GM19467 (cell line): ENCODE data around the gene HPGDS.
"Not testable (repeated sequence)": the region's sequence is repeated elsewhere in the genome, so short reads cannot be mapped to it uniquely, and the experiment has no call there.

ENCODE experiments used
- ATAC-seq: cut with Tn5 transposase; IDR thresholded peaks from one replicate; pipeline ENCODE4 v1.9.1; 2021; ENCODE audit warnings: mild to moderate bottlenecking, moderate library complexity; ENCODE audit not compliant: unreplicated experiment

Gene HPGDS

DNA sequence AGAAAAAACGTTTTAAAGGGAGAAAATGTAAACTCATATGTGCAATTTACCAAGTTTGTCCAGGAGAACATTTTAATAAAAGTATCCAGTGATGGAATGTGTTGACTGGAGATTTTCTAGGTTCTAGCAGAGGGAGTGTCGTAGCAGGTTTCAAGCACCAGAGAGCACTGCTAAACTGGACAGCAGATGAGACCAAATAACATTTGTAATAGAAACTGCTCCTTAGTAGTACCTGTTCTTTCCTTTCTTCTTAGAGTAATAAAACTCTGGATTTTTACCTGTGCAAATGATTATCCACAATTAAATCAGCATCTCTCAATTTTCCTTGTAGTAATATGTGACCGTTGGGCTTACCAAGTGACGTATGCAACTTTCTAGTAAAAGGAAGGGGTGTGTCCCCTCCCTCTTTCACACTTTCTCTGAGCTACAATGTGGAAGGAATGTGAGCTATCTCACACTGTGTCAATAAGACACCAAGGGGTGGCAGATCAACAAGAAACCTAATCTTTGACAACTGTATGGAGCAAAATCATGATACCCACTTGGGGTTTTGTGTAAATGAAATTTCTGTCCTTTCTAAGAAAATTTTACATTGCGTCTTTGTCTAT, 9.5 kb downstream of the HPGDS start:
- no peak for ATAC-seq

DNA sequence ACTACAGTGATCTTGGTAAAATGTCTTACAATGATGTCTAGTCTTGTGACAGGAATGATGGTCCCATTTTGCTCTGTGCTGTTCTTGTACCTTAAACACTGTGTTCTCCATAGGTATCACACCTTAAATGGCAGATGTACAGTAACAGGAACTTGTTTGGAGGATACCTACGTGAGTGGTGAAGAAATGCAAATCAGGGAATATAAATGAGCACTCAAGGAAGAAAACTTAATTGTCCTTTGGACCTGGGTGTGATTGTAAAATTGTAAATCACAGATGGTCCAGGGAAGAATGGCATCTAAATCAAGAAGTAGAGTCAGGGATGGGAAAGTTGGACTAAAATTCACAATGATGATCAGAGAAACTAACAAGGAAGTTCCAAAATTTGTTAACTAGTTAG, 12.7 kb downstream of the HPGDS start:
- no peak for ATAC-seq

DNA sequence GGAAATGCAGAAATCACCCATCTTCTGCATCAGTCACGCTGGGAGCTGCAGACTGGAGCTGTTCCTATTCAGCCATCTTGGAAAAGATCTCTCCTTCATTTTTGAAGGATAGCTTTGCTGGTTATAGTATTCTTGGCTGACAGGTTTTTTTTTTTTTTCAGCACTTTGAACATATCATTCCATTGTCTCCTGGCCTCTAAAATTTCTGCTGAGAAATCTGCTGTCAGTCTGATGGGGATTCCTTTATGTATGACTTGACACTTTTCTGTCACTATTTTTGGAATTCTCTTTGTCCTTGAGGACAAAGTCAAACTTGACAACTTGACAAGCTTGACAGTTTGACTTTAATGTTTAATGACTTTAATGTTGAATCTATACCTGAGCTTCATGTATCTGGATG, 16.8 kb downstream of the HPGDS start:
- no peak for ATAC-seq

DNA sequence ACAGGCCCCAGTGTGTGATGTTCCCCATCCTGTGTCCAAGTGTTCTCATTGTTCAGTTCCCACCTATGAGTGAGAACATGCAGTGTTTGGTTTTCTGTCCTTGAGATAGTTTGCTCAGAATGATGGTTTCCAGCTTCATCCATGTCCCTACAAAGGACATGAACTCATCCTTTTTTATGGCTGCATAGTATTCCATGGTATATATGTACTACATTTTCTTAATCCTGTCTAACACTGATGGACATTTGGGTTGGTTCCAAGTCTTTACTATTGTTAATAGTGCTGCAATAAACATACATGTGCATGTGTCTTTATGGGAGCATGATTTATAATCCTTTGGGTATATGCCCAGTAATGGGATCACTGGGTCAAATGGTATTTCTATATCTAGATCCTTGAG, 22.7 kb downstream of the HPGDS start:
- ATAC-seq, result not testable (repeated sequence)

DNA sequence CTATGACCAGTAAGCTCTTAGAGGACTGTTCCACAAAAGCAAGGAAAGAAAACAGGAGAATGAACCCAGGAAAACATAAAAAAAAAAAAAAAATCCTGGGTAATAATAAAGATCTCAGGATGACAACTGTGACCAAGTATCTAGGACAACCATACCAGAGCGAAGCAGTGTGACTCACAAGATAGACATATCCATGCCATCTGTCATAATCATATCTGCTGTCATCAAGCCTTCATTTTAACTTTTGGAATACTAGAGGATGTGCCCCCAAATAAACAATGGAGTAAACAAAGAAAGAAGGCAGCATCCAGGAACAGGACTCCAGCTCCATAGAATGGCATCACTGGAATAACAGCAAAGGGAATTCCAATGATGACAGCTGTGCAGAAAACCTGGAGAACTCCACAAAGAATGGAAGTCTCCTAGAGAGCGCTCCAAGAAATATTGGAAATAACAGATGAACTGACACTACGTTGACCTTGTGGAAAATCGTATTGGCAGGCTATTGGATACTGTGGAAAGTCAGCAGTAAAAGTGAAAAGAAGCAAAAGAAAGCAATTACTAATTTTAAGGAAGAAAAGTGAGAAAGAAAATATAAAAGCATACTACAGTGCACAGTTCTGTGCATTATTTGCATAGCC, 35.3 kb downstream of the HPGDS start:
- ATAC-seq, result no peak

DNA sequence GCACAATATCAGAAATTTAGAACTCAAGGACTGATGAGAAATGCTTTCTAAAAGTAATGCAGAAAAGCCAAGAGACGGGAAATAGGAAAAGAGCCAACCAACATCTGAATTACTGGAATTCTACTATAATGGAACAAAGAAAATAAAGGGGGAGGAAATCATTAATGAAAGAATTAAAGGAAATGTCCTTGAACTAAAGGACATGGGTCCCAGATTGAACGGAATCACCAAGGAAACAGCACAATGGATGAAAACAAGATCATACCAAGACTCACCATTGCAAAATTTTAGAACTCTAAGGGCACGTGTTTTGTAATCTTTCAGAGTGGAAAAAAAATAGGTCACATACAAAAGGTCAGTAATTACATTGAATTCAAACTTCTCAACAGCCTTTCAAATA, 35.9 kb downstream of the HPGDS start:
- ATAC-seq, result no peak

DNA sequence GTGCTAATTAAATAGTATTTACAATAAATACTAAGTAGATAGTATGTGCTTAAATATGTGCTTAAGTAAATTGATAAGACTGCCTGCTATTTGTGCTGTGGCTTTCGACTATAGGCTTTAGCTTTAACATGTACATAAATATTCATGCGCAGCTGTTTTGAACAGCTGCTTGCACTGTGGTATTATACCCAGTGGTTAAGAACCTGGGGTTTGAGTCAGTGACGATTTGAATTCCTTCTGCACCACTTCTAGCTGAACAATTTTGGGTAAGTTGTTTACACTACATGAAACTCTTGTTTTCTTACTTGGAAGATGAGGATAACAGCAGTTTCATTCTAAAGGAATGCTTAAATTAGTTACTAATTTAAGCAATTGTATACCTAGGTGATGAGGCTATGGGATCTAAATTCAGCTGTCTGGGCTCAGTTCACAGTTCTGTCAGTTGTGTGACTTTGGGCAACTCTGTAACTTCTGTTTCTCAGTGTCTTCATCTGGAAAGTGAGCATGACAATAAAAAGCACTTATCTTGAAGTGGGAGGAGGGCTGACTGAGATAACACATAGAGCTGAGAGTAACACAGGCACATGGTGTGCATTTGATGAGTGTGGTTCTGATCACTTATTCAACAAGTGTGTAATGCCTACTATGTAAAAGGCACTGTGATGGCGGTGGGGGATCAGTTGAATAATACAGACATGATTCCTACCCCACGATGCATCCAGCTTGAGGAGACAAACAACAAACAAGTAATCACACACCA, 37.0 kb downstream of the HPGDS start:
- no peak for ATAC-seq

DNA sequence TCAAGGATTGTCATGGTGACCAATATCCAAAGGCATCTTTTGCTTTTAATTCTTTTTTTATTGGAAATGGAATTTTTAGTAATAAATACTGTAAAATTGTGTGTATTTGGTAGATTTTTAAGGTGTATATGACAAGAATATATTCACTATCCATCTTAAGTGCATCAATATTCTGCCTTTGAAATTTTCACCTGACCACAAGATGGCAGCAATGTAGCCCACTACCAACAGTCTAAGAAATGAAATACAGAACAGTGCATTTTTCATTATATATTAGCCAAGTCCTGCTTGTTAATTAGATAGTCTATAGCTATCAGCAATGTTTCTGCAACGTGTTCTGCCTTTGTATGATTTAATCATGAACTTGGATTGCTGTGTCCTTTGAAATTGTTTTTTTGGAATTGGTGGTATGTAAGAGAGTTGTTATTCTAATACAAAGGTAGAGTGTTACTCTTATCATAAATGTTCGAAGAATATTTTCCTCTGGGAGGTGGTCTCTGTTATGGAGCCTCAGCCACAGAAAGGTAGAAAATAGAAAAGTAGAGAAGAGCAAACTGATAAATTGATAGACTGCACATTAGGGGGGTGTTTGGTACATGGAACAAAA, 38.2 kb downstream of the HPGDS start:
- no peak for ATAC-seq

DNA sequence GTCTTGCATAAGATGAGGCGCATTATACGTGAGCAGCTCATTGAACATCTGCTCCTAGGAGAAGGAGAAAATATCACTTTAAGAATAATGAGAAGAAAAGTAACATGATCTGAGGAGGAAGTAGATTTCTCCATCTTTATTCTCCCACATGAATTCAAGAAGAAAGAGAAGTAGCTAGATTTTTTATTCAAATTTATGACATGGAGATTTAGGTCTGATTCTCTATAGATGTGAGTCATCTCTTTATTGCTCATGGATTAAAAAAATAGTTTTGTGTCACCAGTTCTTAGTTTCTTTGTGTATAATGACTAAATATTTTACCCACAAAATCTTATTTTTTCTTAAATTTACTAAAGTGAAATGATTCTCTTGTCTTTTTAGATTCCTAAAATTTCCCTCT, 40.4 kb downstream of the HPGDS start:
- ATAC-seq, result no peak

DNA sequence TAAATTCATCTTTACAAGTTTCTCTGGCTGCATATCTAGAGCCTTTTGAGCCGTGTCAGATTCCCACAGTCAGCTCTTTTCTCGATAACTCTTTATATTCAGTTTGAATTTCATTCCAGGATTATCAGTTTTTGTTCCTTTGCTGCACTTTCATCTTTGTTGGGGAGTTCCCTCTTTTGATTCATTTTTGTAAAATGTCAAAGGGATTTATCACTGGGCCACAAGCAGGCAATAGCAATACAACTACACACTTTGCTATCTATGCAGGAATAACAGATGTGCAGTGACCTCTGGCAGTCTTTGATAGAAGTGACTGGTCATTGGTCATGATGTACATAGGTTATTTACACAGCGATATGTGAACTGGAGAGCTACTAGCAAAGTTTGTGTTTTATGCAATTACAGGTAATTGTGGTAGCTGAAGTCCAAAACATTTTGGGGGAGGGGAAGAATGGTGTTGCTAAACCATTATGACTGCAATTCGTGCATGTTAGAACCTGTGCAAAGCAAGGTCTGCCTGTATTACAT, 43.8 kb downstream of the HPGDS start:
- ATAC-seq, result no peak

DNA sequence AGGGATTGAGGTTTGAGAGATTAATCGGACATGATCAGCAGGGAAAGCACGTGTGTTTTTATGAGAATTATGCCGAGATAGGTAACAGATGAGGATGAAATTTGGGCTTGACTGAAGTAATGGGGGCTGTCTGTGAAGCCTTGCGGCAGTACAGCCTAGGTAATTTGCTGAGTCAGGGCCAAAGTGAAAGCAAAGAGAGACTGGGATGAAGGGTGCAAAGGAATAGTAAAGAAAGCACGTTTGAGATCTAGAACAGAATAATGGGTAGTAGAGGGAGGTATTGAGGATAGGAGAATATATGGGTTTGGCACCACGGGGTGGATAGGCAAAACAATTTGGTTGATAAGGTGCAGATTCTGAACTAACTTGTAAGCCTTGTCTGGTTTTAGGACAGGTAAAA, 47.2 kb downstream of the HPGDS start:
- ATAC-seq, result not testable (repeated sequence)

DNA sequence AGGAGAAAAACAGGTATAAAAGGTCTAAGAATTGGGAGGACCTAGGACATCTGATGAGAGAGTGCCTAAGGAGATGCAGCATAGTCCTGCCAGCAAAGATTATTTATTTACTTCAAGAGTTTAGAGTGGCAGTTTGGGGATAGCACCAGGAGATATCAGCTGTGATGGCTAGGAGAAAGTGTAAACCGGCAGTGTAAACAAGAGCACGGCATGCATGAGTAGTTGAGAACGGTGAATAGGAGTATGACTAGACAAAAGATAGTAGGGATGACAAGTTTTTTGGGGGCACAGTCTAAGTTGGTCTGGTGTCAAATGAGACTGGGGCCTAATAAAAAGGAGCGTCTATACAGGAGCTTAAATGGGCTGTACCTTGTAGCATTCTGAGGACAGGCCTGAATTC, 48.7 kb downstream of the HPGDS start:
- ATAC-seq, result not testable (repeated sequence)

DNA sequence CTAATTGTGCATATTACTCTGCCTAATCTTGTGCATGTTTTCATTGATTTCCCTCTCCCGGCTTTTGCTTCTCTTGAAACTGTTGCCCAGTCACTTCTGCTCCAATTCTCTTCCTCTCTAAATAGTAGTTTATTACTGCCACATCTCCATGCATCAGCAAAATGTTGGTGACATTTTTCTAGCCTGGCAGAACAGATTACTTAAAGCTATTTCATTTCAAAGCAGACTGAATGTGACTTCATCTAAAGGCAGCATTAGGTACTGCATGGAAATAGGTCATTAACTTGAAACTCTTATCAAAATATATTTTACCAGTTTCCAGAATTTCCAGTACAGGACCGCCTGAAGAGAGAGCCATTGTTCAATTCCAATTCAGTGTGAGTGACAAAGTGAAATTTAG, 52.4 kb downstream of the HPGDS start:
- no peak for ATAC-seq

DNA sequence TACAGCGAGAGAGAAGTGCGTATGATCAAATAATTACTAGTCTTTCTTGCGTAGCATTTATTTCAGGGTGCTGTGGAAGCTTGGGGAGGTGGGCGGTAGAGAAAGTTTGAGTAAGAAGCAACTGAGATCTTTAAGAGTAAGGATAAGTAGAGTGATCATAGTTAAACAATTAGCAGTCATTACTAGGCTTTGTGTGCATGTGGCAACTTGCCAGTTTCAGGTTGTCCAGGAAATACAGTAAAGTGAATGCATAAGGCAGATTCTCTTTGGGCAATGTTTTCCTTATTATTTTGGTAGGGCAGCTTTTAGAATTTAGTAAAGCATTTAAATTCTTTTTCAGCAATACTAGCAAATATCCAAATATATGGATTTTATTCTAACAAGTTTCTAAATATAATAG, 57.0 kb downstream of the HPGDS start:
- ATAC-seq, result no peak

DNA sequence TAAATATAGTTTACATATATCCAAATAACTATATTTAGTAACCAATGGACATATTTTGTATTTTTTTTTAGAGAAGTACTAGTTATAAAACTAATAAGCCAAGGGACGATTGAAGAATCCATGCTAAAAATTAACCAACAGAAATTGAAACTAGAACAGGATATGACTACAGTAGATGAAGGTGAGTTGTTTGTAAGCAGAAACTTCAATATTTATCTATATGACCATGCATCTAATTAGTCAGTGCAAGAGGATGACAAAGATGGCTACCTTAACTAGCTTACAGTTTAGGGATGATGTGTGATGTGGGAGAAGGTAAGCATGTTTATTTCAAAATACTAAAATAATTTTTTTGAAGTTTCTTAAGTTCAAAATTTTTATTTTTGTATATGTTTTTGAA, 57.7 kb downstream of the HPGDS start:
- ATAC-seq, result peak; percentile 62

DNA sequence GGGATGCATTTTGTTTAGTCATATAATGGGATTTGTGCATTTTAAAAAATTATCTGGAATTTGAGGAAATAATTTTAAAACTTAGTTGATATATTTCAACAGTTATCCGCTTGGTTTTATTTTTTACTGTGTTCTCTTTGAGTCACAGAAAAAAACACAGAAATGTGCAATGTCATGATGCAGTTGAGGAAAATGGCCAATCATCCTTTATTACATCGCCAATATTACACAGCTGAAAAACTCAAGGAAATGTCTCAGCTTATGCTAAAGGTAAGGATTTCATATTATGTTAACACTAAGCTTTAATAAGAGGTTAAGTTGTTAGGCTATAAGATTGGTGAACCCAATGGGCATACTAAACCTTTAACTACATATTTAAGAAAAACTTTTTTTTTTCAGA, 63.9 kb downstream of the HPGDS start:
- ATAC-seq, result no peak

DNA sequence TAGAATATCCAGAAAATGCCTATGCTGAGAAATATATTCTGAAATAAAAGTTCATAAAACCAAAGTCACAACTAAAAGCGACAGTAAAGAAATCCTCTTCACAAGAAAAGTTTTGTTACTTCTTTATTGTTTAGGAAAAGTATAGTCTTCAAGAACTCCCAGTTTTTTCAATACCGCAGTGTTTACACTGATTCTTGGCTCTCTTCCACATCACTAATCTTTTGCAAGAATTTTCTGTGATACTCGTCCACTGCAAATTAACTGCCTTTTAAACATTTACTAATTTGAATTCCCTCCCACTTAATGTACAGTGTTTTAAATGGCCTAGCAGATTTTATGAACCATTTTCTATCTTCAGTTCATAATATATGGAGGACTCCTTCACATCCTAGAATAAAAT, 65.1 kb downstream of the HPGDS start:
- no peak for ATAC-seq

DNA sequence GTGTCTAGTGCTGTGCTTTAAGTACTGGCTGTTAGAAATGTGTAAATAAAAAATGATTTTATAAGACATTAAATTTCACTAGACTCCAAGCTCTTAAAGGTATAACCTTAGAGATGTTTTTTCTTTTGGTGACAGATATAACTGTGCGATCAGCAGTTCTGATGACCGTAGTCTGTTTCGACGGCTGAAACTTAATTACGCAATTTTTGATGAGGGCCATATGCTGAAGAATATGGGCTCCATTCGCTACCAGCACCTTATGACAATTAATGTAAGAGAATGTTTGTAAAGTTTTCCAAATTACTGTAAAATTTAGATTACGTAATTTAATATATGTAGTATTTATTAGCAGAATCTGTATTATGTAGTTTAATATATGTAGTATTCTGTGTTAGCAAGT, 66.4 kb downstream of the HPGDS start:
- no peak for ATAC-seq

DNA sequence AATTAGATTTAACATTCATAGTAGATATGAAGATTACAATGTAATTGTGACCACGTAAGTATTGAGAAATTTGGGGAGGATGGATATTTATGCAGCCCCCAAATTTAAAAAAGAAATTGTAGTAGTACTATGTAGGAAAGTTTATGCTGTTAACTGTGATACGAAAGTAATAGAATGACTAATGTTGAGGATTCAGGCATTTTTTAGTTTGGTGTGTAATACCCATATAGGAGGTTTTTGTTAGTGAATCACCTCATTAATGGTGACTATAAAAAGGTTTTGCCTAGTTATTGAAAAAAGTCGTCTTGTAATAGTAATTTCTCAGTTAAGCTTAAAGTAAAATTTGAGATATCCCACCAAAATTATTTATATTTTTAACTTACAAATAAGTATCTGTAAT, 67.7 kb downstream of the HPGDS start:
- no peak for ATAC-seq

DNA sequence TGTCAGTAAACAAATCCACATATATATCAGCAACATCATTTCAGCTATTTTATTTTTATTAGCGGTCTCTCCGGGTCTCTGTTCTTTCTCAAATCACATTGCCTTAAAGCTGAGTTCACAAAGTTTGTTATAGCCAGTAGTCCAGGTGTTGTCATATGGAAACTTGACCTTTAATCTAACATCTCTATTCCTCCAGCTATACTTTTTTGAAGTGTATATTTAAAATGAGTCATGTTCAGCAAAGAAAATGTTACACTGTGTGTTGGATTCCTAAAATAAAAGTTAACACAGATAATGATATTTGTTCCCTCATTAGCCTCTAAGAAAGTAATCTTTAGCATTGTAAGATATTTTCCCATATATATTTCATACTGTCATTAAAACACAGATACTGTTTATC, 71.4 kb downstream of the HPGDS start:
- ATAC-seq, result no peak

DNA sequence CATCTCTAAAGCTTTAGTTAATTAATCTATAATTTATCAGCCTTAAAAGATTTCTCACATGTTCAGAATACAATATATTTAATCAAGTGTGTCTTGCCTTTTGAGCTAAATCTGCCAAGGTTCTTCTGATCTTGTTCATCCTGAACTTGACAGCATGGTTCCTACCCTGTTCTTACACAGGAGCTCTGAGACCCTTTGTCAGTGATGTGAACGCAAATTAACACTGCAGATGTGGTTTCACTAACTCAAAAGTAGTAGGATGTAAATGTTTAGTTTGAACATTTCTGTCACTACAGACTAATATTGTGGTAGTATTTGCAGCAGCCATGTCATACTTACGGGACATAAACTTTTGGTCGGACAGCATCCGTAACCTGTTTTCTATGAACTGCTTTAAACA, 75.6 kb downstream of the HPGDS start:
- ATAC-seq, result no peak
